HEK293T (cell line): ENCODE measurements around the gene BTG4.

Experiments used
- ARNT ChIP-seq: fragments of 450-650 bp; IDR thresholded peaks from 2 replicates; pipeline ENCODE4 v1.6.1; 2017; ENCODE audit warnings: mild to moderate bottlenecking
- BHLHE40 ChIP-seq: fragments of 450-650 bp; IDR thresholded peaks from 2 replicates; pipeline ENCODE4 v1.6.1; 2016; ENCODE audit warnings: mild to moderate bottlenecking, moderate library complexity, borderline replicate concordance
- CTBP1 ChIP-seq: fragments of 450-650 bp; IDR thresholded peaks from 2 replicates; pipeline ENCODE4 v1.6.1; 2016; ENCODE audit warnings: borderline replicate concordance
- LEF1 ChIP-seq: fragments of 450-650 bp; IDR thresholded peaks from 2 replicates; pipeline ENCODE4 v1.6.1; 2017; ENCODE audit warnings: mild to moderate bottlenecking, borderline replicate concordance
- SP1 ChIP-seq: fragments of 450-650 bp; IDR thresholded peaks from 2 replicates; pipeline ENCODE4 v1.6.1; 2017
- SUZ12 ChIP-seq: fragments of 450-650 bp; IDR thresholded peaks from 2 replicates; pipeline ENCODE4 v1.6.1; 2016; ENCODE audit warnings: mild to moderate bottlenecking
- TF ChIP-seq, protein P1 (sequence below): fragments of 450-650 bp; IDR thresholded peaks from 2 replicates; pipeline ENCODE4 v1.6.1; 2016

DNA sequence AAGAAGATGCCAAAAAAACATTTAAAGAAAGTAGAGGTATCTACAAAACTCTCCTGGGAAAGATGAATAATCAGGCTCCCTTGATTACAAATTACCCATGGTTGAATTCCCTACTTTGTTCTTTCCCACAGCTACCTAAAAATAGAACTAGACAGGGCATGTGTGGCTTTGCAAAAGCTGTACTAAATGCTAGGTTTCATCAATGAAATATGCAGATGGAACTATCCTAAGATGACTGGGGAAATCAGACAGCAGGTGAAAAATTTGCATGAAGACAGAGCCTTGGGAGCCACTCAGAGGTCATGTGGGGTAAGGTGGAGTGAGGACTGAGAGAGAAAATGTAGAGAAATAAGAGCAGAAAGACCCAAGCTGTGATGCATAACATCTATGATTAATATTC, 43.1 kb upstream of the BTG4 start:
- TF ChIP-seq SP1: no peak
- no peak for TF ChIP-seq CTBP1
- TF ChIP-seq SUZ12: no peak
- TF ChIP-seq ARNT: no peak
- TF ChIP-seq LEF1: no peak
- TF ChIP-seq BHLHE40: no peak
- TF ChIP-seq, protein P1, sequence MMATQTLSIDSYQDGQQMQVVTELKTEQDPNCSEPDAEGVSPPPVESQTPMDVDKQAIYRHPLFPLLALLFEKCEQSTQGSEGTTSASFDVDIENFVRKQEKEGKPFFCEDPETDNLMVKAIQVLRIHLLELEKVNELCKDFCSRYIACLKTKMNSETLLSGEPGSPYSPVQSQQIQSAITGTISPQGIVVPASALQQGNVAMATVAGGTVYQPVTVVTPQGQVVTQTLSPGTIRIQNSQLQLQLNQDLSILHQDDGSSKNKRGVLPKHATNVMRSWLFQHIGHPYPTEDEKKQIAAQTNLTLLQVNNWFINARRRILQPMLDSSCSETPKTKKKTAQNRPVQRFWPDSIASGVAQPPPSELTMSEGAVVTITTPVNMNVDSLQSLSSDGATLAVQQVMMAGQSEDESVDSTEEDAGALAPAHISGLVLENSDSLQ: no peak
